Measurements from ENCODE around the gene THBS1.

THBS1 gene

GRCh38 chr15:39589815-39590644 is 9.2 kb downstream of the THBS1 start:
- DNase-seq = no peak

GRCh38 chr15:39591141-39591895 is 10.4 kb downstream of the THBS1 start:
- DNase-seq = no peak

GRCh38 chr15:39591896-39592315 is 11.0 kb downstream of the THBS1 start:
- DNase-seq = no peak

GRCh38 chr15:39592500-39592899 is 11.6 kb downstream of the THBS1 start:
- DNase-seq = no peak

- no peak for DNase-seq
Observed at GRCh38 chr15:39593071-39593655, 12.3 kb downstream of the THBS1 start.

- DNase-seq = no peak
Observed at GRCh38 chr15:39593656-39594445, 13.0 kb downstream of the THBS1 start.

- no peak for DNase-seq
Observed at GRCh38 chr15:39594446-39595337, 13.8 kb downstream of the THBS1 start.

GRCh38 chr15:39595338-39596221 is 14.7 kb downstream of the THBS1 start:
- no peak for DNase-seq

- no peak for DNase-seq
Observed at GRCh38 chr15:39596358-39597051, 15.6 kb downstream of the THBS1 start.

GRCh38 chr15:39597336-39597735 is 16.5 kb downstream of the THBS1 start:
- DNase-seq = no peak

- no peak for DNase-seq
Observed at GRCh38 chr15:39597751-39598185, 16.9 kb downstream of the THBS1 start.

- no peak for DNase-seq
Observed at GRCh38 chr15:39598186-39598850, 17.4 kb downstream of the THBS1 start.

- DNase-seq = no peak
Observed at GRCh38 chr15:39598958-39599845, 18.3 kb downstream of the THBS1 start.

GRCh38 chr15:39599871-39600270 is 19.0 kb downstream of the THBS1 start:
- DNase-seq = no peak

GRCh38 chr15:39602143-39602542 is 21.3 kb downstream of the THBS1 start:
- no peak for DNase-seq

- no peak for DNase-seq
Observed at GRCh38 chr15:39605146-39605545, 24.3 kb downstream of the THBS1 start.

- no peak for DNase-seq
Observed at GRCh38 chr15:39608185-39609139, 27.6 kb downstream of the THBS1 start.

Measured in T1000 (cell line).